ENCODE data around the gene PCGF3. TPM values are rescaled to one million over a fixed set of nuclear protein-coding genes. Genes with fewer than 3 reads are reported as not detected.

Gene PCGF3
- total and polyA plus RNA-seq, 10 of the 15 experiments (the other 5 are each of a cell fraction or from before 2014, with no cell fraction given), result 2.2 to 43.8 (median 15.9) TPM

- DNase-seq (ENCODE audit: low read depth, low spot score) (no peak), ATAC-seq (no peak), FAIRE-seq (no peak)
- POLR2A ChIA-PET, result no interaction called here
- CTCF ChIA-PET, result interaction anchor here (0.6 to 4.0 kb wide), 6 partner anchors 12 to 246 kb away, joined by 3 to 46 read pairs (median 6); partner anchors contain the start of gene IDUA
- Histone ChIP-seq H3K79me2 (ENCODE audit: control insufficient read depth, insufficient read depth, low read length) (no peaks in the 10 kb centered on the region), H3K4me3 (no peak overlapping the region), H3K27me3 (replicated peaks in 1 of 2; ENCODE audit: control insufficient read depth in 2 of 2, insufficient read depth in 2 of 2, low read length in 1 of 2) (no peaks in the 10 kb centered on the region), H4K20me1 (ENCODE audit: control insufficient read depth, insufficient read depth) (no peaks in the 10 kb centered on the region), H3K36me3 (ENCODE audit: control insufficient read depth in 2 of 2, insufficient read depth in 2 of 2, low read length in 1 of 2) (peaks cover 1 to 2% of the 10 kb centered on the region in 2 experiments; a peak in 2 of 4 replicates), H3K4me2 (ENCODE audit: control insufficient read depth, insufficient read depth) (no peak overlapping the region), H3K9me3 (replicated peaks; ENCODE audit: control insufficient read depth, insufficient read depth, low read length) (no peaks in the 10 kb centered on the region), H3K4me1 (ENCODE audit: control insufficient read depth, insufficient read depth, low read length) (no peaks in the 10 kb centered on the region), H3K9ac (ENCODE audit: control insufficient read depth, insufficient read depth, low read length) (no peak overlapping the region), H3K27ac (ENCODE audit: control insufficient read depth, insufficient read depth) (no peak overlapping the region), H2AFZ (ENCODE audit: control insufficient read depth, low read depth, low read length) (no peak overlapping the region)
- 91% methylated on average over 19 of the region's 19 CpGs for WGBS (ENCODE audit: insufficient coverage, insufficient replicate concordance, low lambda C conversion rate, missing lambda C conversion rate)
- RAD21 ChIA-PET (ENCODE audit: unreplicated experiment), result interaction anchor here (0.9 to 2.6 kb wide), 2 partner anchors 41 to 246 kb away, joined by 4 to 7 read pairs; partner anchors contain the start of gene IDUA
- no TSS peak for BruUV-seq (replicated peaks)
- in situ Hi-C loops (cut with MboI), result no loop called here
- intact Hi-C loops (cut with micrococcal nuclease; ENCODE audit: unreplicated experiment), result no loop called here
- SMC1A ChIA-PET (ENCODE audit: uncharacterized antibody, unreplicated experiment), result interaction anchor here (1.2 to 1.4 kb wide), 2 partner anchors 42 to 138 kb away, joined by 3 read pairs; no protein-coding TSS in a partner anchor
- TF ChIP-seq SMC3 (IDR thresholded peaks at IDR 0.05; ENCODE audit: borderline replicate concordance, low read length) (no peak), RAD51 (IDR thresholded peaks at IDR 0.05) (no peak), JUND (IDR thresholded peaks at IDR 0.05; ENCODE audit: low read depth, low read length) (no peak), EP300 (IDR thresholded peaks at IDR 0.05; ENCODE audit: borderline replicate concordance in 1 of 2, control insufficient read depth in 1 of 2, low read depth in 2 of 2, low read length in 2 of 2) (no peak), PAX5 (IDR thresholded peaks at IDR 0.05; ENCODE audit: borderline replicate concordance, low read depth, low read length) (no peak), ZNF217 (IDR thresholded peaks at IDR 0.05) (no peak), MAX (IDR thresholded peaks at IDR 0.05; ENCODE audit: low read depth, low read length) (no peak), MTA2 (IDR thresholded peaks at IDR 0.05; ENCODE audit: low read depth) (no peak), SPI1 (IDR thresholded peaks at IDR 0.05; ENCODE audit: borderline replicate concordance, insufficient read depth, low read depth, low read length) (no peak), NFIC (IDR thresholded peaks at IDR 0.05; ENCODE audit: low read depth, low read length) (no peak), CEBPB (IDR thresholded peaks at IDR 0.05; ENCODE audit: borderline replicate concordance in 1 of 2, low read depth in 2 of 2, low read length in 2 of 2) (no peak), POLR2A (IDR thresholded peaks at IDR 0.05; ENCODE audit: low read depth, low read length) (no peak), NBN (IDR thresholded peaks at IDR 0.05) (no peak), EGR1 (IDR thresholded peaks at IDR 0.05; ENCODE audit: borderline replicate concordance in 1 of 2, low read depth in 2 of 2, low read length in 2 of 2) (no peak), HDAC6 (IDR thresholded peaks at IDR 0.05; ENCODE audit: unreplicated experiment) (no peak)
- TF ChIP-seq, protein P1, sequence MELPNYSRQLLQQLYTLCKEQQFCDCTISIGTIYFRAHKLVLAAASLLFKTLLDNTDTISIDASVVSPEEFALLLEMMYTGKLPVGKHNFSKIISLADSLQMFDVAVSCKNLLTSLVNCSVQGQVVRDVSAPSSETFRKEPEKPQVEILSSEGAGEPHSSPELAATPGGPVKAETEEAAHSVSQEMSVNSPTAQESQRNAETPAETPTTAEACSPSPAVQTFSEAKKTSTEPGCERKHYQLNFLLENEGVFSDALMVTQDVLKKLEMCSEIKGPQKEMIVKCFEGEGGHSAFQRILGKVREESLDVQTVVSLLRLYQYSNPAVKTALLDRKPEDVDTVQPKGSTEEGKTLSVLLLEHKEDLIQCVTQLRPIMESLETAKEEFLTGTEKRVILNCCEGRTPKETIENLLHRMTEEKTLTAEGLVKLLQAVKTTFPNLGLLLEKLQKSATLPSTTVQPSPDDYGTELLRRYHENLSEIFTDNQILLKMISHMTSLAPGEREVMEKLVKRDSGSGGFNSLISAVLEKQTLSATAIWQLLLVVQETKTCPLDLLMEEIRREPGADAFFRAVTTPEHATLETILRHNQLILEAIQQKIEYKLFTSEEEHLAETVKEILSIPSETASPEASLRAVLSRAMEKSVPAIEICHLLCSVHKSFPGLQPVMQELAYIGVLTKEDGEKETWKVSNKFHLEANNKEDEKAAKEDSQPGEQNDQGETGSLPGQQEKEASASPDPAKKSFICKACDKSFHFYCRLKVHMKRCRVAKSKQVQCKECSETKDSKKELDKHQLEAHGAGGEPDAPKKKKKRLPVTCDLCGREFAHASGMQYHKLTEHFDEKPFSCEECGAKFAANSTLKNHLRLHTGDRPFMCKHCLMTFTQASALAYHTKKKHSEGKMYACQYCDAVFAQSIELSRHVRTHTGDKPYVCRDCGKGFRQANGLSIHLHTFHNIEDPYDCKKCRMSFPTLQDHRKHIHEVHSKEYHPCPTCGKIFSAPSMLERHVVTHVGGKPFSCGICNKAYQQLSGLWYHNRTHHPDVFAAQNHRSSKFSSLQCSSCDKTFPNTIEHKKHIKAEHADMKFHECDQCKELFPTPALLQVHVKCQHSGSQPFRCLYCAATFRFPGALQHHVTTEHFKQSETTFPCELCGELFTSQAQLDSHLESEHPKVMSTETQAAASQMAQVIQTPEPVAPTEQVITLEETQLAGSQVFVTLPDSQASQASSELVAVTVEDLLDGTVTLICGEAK (IDR thresholded peaks at IDR 0.05; ENCODE audit: borderline replicate concordance), result no peak
- TF ChIP-seq, protein P2, sequence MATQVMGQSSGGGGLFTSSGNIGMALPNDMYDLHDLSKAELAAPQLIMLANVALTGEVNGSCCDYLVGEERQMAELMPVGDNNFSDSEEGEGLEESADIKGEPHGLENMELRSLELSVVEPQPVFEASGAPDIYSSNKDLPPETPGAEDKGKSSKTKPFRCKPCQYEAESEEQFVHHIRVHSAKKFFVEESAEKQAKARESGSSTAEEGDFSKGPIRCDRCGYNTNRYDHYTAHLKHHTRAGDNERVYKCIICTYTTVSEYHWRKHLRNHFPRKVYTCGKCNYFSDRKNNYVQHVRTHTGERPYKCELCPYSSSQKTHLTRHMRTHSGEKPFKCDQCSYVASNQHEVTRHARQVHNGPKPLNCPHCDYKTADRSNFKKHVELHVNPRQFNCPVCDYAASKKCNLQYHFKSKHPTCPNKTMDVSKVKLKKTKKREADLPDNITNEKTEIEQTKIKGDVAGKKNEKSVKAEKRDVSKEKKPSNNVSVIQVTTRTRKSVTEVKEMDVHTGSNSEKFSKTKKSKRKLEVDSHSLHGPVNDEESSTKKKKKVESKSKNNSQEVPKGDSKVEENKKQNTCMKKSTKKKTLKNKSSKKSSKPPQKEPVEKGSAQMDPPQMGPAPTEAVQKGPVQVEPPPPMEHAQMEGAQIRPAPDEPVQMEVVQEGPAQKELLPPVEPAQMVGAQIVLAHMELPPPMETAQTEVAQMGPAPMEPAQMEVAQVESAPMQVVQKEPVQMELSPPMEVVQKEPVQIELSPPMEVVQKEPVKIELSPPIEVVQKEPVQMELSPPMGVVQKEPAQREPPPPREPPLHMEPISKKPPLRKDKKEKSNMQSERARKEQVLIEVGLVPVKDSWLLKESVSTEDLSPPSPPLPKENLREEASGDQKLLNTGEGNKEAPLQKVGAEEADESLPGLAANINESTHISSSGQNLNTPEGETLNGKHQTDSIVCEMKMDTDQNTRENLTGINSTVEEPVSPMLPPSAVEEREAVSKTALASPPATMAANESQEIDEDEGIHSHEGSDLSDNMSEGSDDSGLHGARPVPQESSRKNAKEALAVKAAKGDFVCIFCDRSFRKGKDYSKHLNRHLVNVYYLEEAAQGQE (IDR thresholded peaks at IDR 0.05; ENCODE audit: low read depth, low read length), result no peak
Observed at GRCh38 chr4:740656-741282, 35.1 kb downstream of the PCGF3 start.

Measured in GM12878 (cell line).